Bone marrow (tissue), 2 donors: Measurements from ENCODE around the gene TMEM151B.
"Not testable (repeated sequence)": the region's sequence is repeated elsewhere in the genome, so short reads cannot be mapped to it uniquely, and the experiment has no call there.

Experiments
- DNase-seq, 2 donors: peaks; one replicate each; lab custom pipeline; 2025; lab: John Stamatoyannopoulos, UW

The TMEM151B gene

DNA sequence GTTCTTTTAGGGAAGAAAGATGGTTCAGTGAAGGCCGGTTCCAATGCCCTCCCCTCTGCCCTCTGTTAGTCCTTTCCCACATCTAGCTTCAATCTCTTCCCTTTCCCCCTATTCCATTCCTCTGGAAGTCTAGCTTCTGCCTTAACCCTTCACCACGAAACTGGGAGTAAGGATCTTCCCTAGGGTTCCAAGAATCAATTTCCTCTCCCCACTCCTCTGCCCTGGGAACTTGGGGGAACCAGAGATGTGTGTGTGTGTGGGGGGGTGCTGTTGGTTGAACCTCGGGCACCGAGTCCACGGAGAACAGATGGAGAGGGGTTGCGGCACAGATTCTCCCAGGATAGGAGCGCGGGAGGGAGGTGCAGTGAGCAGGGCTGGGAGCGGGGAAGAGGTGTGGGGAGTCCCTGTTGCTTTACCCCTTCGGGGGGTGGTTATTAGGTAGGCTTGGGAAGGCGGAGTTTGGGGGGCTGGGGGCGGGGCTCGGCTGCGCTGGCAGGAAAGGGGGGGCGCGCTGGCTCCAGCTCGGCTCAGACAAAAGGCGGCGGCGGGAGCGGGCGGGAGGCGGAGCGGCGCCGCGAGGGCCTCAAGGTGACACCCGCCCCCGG lies at the start of gene TMEM151B:
Gene TMEM151B (plus strand): TSS at position 530 of the 605 bp plus-strand sequence. CDS start 293 bp downstream, outside the sequence.
- DNase-seq = no peak

DNA sequence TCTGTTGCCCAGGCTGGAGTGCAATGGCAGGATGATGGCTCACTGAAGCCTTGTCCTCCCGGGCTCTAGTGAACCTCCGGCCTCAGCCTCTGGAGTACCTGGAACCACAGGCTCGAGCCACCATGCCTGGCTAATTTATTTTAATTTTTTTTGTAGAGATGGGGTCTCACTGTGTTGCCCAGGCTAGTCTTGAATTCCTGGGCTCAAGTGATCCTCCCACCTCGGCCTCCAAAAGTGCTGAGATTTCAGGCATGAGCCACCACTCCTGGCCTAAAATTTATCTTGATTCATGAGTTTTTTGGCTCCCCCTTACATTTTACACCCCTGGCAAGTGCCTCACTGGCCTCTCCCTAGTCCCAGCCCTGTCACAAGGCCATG lies 49.3 kb upstream of the TMEM151B start:
- no peak for DNase-seq

DNA sequence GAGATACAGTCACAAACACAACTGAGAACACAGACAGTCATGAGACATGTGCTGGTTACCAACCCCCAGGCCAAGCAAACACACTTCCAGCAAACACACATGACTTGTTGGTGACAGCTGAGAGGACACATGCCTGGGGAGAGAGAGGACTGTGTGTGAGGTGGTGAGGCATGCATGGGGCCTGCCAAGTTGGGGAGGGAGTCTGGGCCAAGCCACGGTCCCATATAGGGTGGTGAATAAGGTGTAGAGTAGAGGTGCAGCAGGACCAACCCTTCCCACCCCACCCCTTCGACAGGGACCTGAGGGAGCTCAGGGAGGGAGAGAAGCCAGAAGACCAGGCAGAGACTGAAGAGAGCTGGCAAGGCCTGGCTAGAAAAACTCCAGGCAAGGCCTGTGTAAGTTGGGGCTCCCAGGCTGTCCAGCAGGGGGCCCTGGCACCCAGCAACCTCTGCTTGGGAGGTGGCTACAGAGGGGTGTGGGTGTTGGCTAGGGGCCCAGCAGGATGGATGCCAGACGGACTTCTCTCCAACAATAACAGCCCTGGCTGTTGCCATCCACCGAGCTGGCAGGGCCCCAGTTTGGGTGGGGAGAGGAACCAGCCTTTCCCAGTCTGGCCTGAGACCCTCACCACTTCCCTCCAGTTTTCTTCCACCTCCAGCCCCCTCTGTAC lies 48.8 kb upstream of the TMEM151B start:
- peak; percentile 43 to 63 for DNase-seq

DNA sequence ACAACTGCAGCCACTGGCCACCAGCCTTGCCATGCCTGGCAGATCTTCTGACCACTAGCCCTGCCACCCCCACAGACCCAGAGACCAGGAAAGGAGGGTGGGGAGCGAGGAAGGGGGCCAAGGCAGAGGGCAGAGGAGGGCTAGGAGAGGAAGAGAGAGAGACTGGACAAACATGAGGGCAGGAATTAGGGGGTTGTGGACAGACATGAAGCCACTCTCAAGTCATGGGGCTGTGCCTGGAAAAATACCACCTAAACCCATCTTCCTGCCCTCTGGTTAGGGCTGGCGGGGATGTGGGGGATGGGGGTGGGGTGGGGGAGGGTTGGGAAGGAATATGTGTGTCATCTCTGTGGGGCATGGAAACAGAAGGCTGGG lies 48.3 kb upstream of the TMEM151B start:
- no peak for DNase-seq

DNA sequence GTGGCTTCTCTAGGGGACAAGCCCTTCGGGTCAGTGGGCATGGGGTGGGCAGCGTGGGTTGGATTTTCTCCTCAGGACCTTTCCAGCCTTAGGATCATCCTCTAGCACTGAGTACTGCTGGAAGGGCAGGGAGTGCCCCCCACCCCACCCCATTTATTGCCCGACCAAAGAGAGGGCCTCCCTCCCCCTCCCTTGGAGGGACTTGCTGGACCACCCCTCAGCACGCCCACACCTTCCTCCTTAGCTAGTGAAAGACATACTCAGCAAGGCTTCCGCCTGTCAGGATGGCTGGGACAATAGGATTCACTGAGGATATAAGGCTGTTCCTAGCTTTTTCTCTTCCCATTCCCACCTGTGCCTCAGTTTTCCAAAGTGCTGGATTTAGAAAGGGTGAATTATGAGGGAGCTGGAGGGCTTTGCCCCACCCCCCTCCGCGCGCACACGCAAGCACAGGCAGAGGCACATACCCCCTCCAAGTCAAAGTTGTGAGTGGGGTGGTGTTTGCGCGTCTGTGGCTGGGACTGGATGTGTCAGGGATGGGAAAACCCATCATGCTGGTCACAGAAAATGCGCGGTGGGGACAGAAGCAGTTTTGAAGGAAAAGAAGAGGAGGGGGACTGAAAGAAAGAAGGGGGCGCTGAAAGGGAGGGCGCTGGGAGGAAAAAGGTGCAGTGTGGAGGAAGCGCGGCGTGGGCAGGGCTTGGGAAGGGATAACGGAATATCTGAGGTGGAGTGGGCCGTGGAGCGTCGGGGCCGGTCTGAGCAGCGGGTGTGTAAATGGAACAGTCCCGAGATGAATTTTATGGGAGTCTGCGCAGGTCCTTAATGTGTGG lies 47.5 kb upstream of the TMEM151B start:
- DNase-seq = no peak

DNA sequence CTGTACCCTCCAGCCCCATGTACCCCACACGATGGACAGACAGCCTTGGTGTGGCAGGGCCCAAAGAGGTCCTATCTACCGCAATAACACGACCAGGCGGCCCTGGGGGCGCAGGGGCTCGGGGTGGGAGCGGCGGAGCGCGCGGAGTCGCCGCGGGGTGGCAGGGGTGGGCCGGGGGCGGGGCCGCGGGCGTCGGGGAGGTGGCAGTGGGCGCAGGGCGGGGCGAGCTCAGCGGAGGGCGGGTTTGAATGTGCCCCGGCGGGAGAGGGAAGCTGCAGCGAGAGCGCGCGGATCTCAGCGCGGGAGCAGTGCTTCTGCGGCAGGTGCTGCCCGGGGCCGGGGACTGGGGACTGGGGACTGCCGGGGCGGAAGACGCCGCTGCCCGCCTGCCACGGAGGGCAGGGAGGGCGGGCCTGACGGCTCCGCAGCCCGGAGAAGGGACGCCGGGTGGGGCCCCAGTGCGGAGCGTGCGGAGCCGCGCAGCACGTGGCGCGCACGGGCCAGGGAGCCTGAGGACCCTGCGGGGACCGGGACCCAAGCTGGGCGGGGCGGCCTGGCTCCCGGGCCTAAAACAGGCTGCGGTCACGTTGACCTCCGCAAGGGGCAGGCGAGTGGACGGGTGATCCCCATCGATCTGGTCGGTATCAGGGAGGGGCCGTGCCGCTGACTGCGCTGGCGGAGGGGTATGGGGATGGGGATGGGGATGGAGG lies 46.8 kb upstream of the TMEM151B start, which contains the start of gene SLC29A1:
Gene SLC29A1 (plus strand): TSS at position 277 of the 710 bp plus-strand sequence. CDS start 3,719 bp downstream, outside the sequence.
- peak; percentile 41 to 54 for DNase-seq

DNA sequence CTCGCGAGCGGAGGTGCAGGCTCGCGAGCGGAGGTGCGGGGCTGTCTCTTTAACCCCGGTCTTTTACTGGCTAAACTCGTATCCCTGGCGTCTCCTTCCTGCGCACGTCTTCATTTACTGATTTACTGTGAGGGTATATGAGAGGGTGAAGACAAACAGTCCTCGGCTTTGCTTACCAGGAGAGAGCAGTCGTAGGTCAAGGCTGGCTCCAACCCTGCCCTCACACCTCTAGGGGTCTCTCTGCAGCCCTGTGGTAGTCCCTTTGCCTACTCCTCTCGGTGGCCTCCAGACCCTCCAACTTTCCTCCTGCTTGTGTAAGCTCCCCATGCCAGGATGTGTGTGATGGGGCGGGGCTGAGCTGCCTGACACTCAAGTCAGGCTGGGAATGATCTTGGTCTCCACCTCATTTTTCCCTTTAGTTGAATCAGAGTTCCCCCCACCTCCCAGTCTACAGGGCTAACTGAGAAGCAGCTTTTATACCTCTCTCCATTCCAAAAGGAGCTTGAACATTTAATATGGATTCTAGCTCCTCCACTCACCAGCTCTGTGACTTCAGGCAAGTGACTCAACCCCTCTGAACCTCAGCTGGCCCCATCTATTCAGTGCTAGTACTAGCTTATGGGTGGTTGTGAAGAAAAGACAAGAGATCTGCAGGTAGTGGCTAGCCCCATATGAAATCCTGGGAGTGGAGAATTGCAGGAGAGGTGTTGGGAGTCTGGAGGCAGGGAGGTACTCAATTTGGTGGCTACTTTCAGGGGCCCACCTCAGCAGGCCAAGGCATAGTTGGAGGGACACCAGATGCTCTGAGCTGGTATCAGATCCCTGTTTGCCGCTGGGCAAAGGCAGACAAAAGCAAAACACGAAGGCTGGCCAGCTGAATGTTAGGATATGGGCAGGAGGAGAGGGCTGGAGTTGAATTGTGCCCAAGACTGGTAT lies 46.0 kb upstream of the TMEM151B start:
- DNase-seq = no peak

DNA sequence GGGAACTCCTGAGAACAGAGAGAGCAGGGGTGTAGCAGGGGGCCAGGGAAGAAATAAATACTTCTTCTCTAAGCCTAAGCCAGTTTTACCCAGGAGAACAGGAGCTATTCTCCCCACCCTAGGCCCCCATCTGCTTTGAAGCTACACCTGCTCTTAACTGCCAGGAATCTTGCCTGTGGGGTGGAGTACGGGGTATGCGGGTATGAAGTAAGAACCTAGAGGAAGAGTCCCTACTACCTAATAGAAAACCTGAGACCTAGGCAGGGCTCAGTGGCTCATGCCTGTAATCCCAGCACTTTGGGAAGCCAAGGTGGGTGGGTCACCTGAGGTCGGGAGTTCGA lies 45.3 kb upstream of the TMEM151B start:
- no peak for DNase-seq

DNA sequence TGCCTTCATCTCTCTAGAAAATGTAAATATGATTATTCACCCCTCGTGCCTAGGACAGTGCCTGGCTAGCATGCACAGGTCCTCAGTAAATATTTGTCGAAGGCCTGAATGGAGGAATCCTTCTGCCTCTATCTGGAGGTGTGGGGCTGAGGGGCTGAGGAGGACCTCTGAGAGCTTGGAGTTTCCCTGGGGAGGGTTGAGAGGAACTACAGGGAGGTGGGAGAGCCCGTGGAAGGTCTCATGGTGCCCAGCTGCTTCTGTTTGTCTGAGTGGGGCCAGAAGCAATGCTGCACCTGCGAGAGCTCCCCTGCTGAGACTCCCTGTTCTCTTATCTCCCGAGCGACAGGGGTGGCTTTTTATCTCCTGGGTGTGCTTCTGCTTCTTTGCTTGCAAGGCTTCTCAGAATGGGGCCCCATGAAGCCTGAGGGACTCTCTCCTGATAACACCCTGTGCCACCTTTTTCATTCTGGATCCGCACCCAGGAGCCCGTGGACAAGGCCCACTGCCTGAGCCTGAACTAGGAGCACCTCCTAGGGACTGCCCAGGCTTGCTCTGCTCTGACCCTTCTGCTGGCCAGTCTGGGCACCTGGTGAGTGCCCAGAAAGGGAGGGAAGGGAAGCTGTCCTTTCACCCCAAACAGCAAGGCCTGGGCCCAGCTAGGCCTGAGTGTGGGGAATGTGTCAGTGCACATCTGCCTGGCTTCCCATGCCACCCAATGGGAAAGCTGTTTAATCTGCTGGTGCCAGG lies 44.5 kb upstream of the TMEM151B start:
- DNase-seq = no peak

DNA sequence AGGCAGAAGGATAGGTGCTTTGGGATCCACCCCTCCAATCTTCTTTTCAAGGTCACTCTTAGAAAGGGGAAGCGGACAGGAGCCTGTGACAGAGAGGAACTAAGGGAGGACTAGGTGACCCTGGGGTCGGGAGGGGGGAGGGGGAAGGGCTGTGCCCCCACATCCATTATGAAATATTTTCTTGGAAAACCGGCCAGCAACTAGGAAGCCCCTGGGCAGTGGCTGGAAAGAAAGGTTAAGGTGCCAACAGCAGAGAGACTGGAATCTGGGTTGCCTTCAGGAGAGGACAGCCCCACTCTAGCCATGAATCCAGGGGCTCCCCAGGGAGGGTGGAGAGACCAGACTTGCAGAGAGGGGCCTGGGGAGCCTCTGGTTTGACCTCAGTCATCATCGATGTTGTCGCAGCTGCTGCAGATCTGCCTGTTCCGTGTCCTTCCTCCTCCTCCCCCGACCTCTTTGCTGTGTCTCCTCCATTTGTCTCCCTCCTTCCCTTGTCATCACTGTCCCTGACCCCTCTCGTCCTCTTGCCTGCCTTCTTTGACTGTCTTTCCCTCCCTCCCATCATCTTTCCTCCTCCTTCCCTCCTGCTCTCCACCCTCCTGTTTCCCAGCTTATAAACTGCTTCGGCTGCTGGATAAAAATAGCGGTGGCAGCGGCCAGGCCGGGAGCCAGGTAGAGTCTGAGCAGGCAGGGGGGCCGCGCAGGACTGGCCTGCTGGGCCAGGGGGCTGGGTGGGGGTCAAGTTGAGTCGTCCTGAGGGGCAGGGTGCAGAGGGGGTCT lies 43.7 kb upstream of the TMEM151B start:
- DNase-seq = no peak

DNA sequence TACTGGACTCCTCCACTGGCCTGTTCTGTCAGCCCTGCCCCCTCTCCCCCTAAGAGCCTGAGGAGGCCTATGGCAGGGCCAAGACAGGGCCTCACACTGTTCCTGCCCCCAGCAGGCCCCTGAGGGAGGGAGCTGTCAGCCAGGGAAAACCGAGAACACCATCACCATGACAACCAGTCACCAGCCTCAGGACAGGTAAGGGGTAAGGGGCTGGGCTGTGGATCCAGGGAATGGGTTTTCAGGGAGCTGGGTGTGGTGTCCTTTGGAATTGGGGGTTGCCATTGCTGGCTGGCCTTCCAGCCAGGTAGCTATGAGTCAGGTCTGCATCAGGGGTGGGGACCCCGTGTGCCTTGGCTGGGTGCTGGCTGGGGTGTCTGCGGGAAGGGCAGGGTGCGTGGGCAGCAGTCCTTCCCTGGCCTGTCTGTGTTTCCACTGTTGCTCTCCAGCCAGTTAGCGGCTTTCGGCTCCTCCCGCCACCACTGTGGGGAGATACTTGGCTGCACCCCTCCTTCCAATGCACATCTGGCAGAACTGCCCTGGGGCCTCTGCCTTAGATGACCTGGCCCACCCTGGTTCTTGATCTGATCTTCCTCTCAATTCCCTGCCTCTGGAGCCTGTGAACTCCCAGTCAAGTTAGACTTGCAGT lies 43.0 kb upstream of the TMEM151B start:
- no peak for DNase-seq

DNA sequence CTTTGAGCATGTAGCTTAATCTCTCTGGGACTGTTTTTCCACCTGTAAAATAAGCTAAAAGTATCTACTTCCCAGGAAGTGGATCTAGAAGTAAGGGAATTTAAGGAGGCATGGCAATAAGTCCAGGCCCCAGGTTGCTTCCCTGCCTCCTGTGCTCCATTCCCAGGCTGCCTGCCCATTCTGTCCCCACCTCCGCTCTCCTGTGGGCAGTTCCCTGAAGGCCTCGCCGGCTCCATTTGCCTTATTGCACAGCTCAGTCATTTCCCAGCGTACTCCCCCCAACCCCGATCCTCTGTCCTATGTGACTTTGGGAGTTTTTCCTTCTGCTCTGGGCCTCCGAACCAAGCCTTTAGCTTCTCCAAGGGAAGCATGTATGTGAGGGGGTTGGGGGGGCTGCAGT lies 42.2 kb upstream of the TMEM151B start:
- no peak for DNase-seq

DNA sequence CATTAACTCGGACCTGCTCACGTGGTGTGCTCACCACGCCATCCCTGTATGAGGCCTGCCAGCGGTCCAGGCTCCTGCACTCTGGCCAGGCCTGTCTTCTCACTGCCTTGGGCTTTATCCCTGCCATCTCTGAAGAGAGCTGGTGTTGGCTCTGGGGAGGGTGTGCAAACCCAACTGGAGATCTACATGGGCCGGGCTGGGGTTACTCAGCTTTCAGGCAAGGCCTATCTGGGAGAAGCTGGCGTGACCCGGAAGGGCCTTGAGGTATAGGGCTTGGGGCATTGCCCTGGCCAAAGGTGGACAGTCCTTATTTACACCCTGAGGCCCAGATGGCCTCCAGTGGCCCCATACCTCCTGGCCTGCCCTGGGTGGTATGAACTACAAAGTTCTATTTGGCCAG lies 41.8 kb upstream of the TMEM151B start:
- DNase-seq = no peak

DNA sequence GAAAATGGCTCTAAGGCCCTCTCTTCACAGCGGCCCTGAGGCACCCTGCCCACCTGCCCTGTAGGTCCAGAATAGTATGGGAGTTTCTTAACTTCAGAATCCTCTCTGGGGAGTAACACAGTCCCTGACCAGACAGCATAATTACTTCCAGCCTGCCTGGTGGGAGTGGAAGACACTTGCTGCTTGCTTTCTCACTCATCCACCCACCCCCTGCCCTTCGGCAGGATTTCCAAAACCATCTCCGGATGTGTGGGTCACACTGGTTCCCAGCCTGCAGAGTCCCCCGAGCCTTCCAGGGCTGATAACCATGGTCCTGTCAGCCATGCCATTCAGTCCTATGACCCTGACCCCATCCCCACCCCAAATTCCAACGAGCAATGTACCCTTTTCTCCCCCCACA lies 41.4 kb upstream of the TMEM151B start:
- DNase-seq = no peak

DNA sequence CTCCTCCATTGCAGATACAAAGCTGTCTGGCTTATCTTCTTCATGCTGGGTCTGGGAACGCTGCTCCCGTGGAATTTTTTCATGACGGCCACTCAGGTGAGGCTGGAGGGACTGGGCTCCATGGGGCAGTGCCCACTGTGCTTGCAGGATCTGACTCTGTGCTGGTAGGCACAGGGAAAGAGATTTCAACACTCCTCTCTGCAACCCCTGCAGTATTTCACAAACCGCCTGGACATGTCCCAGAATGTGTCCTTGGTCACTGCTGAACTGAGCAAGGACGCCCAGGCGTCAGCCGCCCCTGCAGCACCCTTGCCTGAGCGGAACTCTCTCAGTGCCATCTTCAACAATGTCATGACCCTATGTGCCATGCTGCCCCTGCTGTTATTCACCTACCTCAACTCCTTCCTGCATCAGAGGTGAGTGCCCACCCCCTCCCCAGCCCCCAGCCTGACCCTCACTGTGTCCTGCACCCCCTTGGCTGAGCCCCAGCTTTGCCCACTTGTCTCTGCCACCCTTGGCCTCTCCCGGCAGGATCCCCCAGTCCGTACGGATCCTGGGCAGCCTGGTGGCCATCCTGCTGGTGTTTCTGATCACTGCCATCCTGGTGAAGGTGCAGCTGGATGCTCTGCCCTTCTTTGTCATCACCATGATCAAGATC lies 40.7 kb upstream of the TMEM151B start:
- no peak for DNase-seq

DNA sequence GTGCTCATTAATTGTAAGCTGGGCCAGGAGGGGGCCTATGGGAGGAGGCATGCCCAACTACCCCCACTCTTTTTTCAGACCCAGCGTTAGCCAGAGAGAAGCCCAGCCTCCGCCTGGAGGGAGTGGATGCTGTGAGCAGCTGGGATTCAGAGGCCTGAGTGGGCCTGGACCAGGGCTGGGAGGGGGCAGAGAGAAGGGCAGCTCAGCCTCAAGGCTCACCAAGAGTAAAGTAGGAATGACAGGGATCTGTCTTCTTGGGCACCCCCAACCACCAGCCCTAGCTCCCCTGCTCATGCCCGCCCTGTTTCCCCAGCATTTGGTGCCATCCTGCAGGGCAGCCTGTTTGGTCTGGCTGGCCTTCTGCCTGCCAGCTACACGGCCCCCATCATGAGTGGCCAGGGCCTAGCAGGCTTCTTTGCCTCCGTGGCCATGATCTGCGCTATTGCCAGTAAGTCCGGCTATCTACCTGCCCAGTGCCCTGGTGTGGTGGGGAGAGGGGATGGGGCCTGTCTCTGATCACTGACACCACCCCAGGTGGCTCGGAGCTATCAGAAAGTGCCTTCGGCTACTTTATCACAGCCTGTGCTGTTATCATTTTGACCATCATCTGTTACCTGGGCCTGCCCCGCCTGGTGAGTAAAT lies 40.1 kb upstream of the TMEM151B start:
- no peak for DNase-seq

DNA sequence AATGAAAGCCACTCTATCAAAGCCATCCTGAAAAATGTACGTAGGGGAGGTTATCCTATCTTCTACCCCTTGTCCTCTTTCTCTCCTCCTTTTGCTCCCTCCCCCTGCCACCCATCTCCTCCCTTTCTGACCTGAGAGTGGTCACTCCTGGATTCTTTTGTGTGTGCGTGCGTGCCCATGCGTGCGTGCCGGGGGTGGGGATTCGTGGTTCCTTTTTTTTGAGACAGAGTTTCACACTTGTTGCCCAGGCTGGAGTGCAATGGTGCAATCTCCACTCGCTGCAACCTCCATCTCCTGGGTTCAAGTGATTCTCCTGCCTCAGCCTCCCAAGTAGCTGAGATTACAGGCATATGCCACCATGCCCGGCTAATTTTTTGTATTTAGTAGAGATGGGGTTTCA lies 38.8 kb upstream of the TMEM151B start:
- DNase-seq = not testable (repeated sequence)
